ENCODE data around the gene MTCP1. TPM values are rescaled to one million over a fixed set of nuclear protein-coding genes. Genes with fewer than 3 reads are reported as not detected.

The MTCP1 gene
- total RNA-seq, 1 donor from 2014 or later, result 17.7 TPM

DNA sequence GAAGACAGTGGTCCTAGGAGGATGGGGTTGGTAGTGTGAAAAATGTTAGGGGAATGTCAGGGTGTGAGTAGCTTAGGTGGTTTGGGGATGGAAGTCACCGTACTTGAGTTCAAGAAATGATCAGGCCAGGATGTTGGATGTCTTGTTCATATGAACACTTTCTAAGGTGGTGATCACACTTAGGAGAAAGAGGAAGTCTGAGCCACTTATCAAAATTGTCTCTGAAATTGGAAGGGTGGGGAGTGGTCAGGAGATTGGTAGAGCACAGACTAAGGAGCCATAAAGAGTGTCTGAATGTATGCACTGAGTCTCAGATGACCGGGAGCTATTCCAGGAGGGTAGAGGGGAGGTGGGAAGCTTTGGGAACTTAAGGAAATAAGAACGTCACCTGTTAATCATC, 17.3 kb downstream of the MTCP1 start:
- no peak for DNase-seq (ENCODE audit: low spot score)

DNA sequence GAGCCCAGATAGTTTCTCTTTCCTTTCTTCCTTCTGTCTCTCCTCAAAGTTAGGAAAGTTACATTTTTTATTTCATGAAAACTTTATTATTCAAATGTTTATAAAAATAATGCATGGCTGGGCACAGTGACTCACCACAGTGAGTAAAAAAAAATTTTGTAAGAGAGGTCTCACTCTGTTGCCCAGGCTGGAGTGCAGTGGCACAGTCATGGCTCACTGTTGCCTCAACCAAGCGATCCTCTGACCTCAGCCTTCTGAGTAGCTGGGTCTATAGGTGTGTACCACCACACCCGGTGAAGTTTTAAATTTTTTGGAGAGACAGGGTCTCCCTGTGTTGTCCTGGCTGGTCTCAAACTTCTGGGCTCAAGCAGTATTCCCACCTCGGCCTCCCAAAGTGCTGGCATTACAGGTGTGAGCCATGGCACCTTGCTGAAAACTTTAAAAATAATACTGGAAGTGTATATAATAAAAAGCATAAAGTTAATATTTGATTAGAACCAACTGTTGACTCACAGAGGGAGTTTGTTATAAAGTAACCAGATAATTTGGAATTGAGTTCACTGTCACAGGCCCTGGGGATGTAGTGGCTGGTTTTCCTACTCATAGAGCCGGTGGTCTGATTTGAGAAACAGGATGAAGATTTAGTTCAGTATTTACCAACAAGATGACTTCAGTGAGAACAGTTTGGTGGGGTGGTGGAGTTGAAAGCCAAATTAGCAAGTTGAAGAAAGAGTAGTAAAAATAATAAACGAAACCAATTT, 18.0 kb downstream of the MTCP1 start:
- DNase-seq (ENCODE audit: low spot score), result no peak

DNA sequence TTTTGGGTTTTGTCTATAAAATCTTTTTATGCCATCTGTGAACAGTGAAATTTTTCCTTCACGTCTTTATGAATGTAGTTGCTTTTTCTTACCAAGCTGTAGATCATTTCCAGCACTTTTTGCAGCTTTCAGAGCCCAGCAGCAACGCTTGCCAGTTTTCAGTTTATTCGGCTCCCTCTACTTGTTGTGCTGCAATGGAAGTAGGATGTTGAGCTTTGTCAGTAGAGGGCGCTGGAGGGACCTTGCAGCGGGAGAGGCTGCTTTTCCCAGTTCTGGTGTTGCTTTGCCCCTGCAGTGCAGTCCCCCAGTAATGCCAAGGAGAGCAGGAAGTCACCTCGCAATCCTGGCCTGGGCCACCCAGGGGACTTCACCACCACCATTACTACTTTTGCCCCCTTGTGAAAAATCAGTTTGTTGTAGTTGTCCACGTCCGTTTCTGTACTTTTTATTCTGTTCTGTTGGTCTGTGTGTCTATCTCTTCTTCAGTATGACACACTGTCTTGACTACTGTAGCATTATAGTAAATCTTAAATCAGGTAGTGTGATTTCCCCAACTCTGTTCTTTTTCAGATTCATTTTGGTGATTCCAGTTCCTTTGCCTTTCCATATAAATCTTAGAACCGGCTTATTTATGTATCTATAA, 21.8 kb downstream of the MTCP1 start:
- no peak for DNase-seq (ENCODE audit: low spot score)

DNA sequence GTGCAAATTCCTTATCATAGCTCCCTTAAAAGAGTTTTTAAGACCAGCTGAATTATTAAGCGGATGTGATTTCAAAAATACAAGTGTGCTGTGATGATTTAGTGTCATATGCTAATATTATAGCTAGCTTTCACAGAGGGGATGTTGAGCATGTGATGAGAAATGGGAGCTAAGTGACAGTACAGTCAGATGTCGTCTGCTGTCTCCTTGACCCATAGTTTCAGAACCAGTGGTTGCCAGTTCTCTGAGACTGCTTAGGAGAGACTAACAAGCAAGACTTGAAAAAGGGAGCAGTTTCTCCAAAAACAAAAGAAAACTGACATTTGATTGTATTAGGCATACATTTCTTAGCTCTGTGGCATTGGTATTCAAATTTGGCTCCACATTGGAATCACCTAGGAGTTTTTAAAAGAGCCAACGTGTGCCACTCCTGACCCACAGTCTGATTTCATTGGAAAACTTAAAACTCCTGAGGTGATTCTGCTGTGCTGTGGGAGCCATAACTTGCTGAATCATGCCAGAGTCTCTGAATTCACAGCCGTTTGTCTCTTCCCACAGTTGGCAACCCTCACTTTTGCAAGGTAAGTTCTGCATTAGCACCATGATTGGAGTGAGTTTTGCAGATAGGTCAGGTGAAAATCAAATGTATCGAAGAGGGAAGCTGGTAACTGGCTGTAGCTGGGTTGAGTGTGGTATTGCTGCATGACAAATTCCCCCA, 24.0 kb downstream of the MTCP1 start:
- no peak for DNase-seq (ENCODE audit: low spot score)

DNA sequence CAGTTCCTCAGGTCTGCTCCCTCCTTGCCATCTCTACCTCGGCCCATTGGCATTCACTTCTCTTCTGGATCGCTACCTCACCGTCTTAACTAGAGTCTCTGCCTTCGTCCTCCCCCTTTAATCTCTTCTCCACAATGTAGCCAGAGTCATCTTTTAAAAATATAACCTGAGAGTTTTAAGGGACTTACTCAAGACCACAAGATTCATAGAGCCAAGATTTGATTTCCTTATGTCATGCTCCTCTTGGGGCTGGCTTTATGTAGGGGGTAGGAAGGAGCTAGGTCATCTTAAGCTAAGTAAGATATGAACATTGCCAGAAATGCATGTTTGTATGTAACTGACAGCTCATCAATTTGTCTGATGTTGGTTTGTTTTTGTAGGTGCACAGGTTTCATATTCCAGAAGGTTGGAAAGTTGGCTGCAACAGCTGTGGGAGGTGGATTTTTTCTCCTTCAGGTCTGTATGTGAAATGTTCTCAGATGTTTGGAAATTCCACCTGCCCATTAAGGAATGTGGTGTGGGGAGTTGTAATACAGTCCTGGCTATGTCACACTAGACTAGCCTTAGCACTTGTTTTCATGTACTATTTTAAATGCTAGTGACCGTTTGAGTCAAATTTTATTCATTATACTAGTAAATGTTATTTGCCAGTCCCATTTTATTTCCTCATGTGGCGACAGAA, 24.7 kb downstream of the MTCP1 start:
- DNase-seq (ENCODE audit: low spot score), result no peak

- DNase-seq (ENCODE audit: low spot score), result no peak
These were observed 35.2 kb downstream of the MTCP1 start for GRCh38 chrX:155035688-155036087.

- DNase-seq (ENCODE audit: low spot score), result no peak
These were observed 39.3 kb downstream of the MTCP1 start for GRCh38 chrX:155031657-155032056.

DNA sequence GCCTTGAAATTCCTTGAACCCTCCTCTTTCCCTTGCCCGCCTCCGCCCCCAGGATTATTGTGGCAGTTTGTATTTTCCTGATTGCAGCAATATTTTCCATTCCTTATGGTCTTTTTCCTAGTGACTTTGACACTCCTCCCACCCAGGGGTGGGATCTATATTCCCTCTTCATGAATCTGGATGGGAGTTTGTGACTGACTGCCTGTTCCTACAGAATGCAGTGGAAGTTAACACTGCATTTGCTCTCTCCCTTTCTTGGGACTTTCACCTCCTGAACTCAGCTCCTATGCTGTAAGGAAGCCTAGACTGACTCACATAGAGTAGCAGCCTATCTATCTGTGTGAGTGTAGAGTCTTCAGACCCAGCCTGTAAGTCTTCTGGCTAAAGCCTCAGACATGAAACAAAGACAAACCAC, 42.1 kb downstream of the MTCP1 start:
- no peak for DNase-seq (ENCODE audit: low spot score)

- no peak for DNase-seq (ENCODE audit: low spot score)
These were observed 42.8 kb downstream of the MTCP1 start for GRCh38 chrX:155028129-155028528.

DNA sequence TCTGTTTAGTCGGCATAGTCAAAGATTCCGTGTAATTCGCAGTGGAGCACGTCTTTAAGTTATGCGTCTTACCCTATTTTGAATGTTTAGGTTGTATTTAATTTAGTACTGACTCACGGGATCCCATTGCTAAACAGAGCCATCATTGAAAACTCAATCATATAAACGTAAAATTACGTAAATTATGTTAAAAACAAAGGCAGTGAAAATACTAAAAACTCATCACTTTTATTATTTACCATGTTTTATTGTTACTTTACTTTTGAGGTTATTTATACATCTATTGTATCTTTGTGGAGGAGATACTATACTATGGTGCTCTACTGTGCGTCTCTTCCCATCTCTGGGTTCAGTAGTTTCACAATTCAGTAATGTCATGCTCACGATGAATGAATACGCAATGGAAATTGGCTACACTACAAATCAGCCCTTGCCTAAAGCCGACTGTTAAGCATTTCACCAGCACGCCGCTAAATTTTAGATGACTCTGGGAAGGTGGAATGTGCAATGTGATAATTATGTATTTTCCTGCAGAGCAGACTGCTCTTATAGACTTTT, 43.3 kb downstream of the MTCP1 start:
- DNase-seq (ENCODE audit: low spot score), result no peak

DNA sequence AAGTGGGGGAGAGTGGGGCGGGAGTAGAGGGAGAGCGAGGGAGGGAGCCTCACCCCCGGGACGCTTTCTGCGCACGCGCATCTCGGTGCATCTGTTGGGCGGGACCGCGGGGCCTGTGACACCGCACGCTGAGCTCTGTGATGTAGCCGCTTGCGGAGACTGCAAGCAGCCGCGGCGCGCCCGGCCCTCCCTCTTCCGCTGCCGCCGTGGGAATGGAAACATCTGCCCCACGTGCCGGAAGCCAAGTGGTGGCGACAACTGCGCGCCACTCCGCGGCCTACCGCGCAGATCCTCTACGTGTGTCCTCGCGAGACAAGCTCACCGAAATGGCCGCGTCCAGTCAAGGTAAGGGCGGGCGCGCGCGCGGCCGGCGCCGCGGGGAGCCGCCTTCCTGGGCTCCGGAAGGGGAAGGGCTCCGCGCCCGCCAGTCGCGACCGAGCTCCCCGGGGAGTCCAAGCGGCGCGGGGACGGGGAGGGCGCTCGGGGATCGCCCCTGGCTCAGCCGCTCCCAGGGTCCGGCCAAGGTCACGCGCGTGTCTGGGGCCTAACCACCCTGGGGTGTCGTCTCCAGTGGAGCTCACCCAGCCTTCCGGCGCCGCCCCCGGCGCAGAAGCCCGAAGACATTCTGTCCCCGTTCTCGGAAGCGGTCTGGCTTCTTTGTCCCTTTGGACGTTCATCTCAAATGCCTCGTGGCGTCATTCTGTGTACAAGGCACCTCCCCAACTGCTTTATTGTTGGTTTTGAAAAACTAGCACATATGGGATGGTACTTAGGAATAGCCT, 44.0 kb downstream of the MTCP1 start, which contains the start of gene FUNDC2:
Gene FUNDC2, plus strand, starts transcription at position 118 of the 782 bp plus-strand sequence. Its CDS starts 95 bp downstream, at position 213.
- DNase-seq (ENCODE audit: low spot score), result peak; percentile 93

DNA sequence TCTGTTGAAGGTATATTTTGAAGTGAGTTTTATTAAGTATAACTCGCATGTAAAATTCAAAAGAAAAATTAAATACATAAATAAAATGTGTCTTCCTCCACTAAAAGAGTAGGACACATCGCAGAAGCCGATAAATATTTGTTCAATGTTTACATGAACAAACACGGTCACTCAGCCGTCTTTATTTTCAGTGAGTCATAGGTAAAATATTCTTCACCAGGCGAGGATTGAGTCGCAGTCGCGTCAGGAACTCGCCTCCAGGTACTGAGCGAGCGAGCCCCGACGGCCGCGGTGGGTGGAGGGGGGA, 44.6 kb downstream of the MTCP1 start:
- no peak for DNase-seq (ENCODE audit: low spot score)

DNA sequence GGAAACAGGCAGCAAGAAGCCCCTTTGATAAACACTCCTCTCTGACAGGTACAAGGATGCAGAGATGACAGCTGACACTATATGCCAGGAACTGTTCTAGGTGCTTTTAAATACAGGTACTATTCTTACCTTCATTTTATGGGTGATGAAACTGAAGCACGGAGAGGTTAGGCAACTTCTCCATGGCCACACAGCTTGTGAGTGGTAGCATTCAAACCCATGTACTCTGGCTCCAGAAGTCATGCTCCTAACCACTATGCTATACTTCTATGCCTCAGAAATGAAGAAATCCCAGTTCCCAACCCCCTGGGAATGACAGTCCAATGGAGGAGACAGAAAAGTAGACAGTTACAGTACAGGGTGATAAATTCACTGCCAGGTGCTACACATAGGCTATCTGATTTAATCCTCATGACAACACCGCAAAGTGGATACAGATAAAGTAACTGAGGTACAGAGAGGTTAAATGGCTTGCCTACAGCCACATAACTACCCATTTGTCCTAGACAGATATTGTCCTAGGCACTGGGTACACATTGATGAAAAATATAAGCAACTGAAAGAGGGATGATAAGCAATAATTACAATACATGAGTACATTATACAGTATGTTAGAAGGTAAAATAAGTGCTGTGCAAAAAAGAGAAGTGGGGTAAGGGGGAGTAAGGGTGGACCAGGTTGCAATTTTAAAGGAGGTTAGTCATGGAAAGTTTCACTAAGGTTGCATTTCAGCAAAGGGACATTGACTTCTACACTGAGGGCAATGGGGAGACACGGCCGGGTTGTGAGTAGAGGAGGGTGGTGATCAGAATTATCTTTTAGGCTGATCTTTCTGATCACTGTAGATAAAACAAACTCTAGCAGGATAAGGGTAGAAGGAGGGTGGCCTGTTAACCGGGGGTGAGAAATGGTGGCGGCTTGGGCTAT, 46.8 kb downstream of the MTCP1 start:
- DNase-seq (ENCODE audit: low spot score), result no peak

DNA sequence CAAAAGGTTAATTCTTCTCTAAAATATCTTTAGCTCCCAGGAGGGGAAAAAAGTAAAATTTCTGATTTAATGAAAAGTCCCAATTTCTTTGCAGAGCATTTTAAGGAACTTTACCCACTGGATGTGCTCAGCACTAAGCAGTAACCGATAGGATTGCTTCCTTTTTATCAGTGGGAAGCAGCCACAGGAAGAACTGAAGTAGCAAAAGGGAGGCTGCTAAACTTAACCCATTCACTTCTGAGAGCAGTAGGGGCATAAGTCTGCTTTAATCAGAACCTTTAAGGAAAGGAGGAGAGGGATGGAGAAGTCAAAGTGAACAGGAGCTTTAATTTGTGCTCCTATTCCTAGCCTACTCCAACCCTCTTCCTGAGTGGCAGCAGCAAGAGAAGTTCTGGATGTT, 48.4 kb downstream of the MTCP1 start, which contains the start of gene F8:
Gene F8, minus strand, starts transcription at position 139 of the 400 bp plus-strand sequence. CDS start 171 bp downstream, outside the sequence.
- no peak for DNase-seq (ENCODE audit: low spot score)

DNA sequence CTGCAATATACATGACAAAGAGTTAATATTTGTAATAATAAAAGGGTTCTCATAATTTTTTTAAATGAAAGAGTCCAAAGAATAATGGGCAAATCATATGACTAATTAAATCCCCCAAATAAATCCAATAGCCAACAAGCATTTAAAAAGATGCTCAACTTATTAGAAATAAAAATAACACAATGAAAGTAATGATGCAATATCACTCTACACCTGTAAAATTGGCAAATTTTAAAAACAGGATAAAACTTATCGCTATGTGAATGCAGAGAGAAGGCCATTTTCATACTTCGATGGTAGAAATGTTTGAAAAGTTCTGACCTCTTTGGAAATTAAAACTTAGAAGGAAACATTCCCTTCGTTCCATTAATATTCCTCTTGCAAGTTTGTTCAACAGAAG, 50.3 kb downstream of the MTCP1 start:
- no peak for DNase-seq (ENCODE audit: low spot score)

Other genes starting within 250 kb of the MTCP1 start
- gene SMIM9, start 236.5 kb downstream of the MTCP1 start, total RNA-seq, result not detected
- 35.7 TPM for gene F8A1, start 184.8 kb downstream of the MTCP1 start, total RNA-seq
- 28.2 TPM for gene F8, start 48.4 kb downstream of the MTCP1 start, total RNA-seq
- 78.4 TPM for gene FUNDC2, start 44.3 kb downstream of the MTCP1 start, total RNA-seq
- gene CMC4, start within 50 bp of the MTCP1 start, total RNA-seq, result 9.1 TPM
- 23.3 TPM for gene BRCC3, start 372 bp upstream of the MTCP1 start, total RNA-seq
- 40.5 TPM for gene VBP1, start 145.3 kb upstream of the MTCP1 start, total RNA-seq
- gene RAB39B, start 193.4 kb upstream of the MTCP1 start, total RNA-seq, result 0.86 TPM